ENCODE data around the gene UROC1. TPM values are rescaled to one million over a fixed set of nuclear protein-coding genes. Genes with fewer than 3 reads are reported as not detected.

UROC1 gene
- total and polyA plus RNA-seq, 2 of the 4 experiments (the other 2 are of a cell fraction), result not detected

DNA sequence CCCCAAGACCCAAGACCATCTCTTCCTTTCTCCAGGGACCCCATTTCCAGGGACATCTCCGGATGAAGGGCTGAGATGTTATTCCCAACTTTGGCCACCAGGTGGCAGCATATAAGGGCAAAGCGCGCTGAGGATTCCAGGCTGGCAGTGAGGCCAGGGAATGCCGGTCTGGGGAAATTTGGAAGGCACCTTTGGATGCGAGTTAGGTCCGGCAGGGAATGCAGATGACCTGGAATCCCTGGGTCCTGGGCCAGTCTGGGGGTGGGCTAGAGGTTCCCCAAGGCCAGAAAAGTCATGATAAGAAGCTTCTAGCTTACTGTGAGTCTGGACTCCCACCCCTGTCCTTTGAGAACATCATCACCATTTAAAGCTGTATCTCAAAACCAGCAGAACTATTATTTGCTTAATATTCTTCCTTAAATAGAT lies 4.8 kb upstream of the UROC1 start:
- H2AFZ ChIP-seq (replicated peaks; ENCODE audit: low read length, poor library complexity), result peak overlapping the region; percentile 70
- ChIA-PET POLR2A (ENCODE audit: unreplicated experiment) (no interaction called here), CTCF (interaction anchor here (0.6 to 1.8 kb wide), 4 partner anchors 9 to 933 kb away, joined by 3 to 7 read pairs (median 4); no protein-coding TSS in a partner anchor)
- no TSS peak for BruUV-seq (replicated peaks)
- H3K4ac ChIP-seq (ENCODE audit: low read depth, low read length), result no peak overlapping the region
- H3K9me1 ChIP-seq (ENCODE audit: insufficient read depth, low read length), result no peaks in the 10 kb centered on the region; the same call in 1 of the 2 replicates
- ATAC-seq (ENCODE audit: low read depth) (peak; percentile 72), DNase-seq (peak; percentile 33)
- no peak overlapping the region for H3K27ac ChIP-seq (ENCODE audit: insufficient read depth, low read length)
- H2AK5ac ChIP-seq (ENCODE audit: low read depth, low read length), result no peak overlapping the region
- no peak overlapping the region for H3K23ac ChIP-seq (ENCODE audit: low read depth, low read length)
- H3K27me3 ChIP-seq (ENCODE audit: control insufficient read depth, insufficient read depth, low read length), result peaks cover 45% of the 10 kb centered on the region
- H4K91ac ChIP-seq (ENCODE audit: insufficient read depth, low read depth, low read length), result no peak overlapping the region
- intact Hi-C loops (cut with micrococcal nuclease) (loop anchor here (1.0 to 5.0 kb wide), 7 partner anchors 132 to 1022 kb away; partner anchors contain the start of genes PLXNA1 and TXNRD3), dilution Hi-C loops (cut with HindIII; ENCODE audit: low sequenced_read_pairs, unreplicated experiment) (no loop called here), in situ Hi-C loops (cut with MboI; ENCODE audit: low sequenced_read_pairs) (loop anchor here (10.0 kb wide), 1 partner anchor 932 kb away; no protein-coding TSS in a partner anchor)
- no peak overlapping the region for H3K18ac ChIP-seq (ENCODE audit: low read depth, low read length)
- H2BK15ac ChIP-seq (ENCODE audit: low read depth, low read length), result no peak overlapping the region
- no peak overlapping the region for H2BK20ac ChIP-seq (ENCODE audit: low read depth, low read length)
- TF ChIP-seq, protein P1, sequence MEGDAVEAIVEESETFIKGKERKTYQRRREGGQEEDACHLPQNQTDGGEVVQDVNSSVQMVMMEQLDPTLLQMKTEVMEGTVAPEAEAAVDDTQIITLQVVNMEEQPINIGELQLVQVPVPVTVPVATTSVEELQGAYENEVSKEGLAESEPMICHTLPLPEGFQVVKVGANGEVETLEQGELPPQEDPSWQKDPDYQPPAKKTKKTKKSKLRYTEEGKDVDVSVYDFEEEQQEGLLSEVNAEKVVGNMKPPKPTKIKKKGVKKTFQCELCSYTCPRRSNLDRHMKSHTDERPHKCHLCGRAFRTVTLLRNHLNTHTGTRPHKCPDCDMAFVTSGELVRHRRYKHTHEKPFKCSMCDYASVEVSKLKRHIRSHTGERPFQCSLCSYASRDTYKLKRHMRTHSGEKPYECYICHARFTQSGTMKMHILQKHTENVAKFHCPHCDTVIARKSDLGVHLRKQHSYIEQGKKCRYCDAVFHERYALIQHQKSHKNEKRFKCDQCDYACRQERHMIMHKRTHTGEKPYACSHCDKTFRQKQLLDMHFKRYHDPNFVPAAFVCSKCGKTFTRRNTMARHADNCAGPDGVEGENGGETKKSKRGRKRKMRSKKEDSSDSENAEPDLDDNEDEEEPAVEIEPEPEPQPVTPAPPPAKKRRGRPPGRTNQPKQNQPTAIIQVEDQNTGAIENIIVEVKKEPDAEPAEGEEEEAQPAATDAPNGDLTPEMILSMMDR (conservative IDR thresholded peaks at IDR 0.05; ENCODE audit: low read depth, low read length), result peak; percentile 78
- TF ChIP-seq SMC3 (IDR thresholded peaks at IDR 0.05; ENCODE audit: low read depth, low read length) (peak; percentile 84), RAD21 (IDR thresholded peaks at IDR 0.05; ENCODE audit: low read length) (peak; percentile 78), FOS (IDR thresholded peaks at IDR 0.05; ENCODE audit: low read depth, low read length) (no peak)
- no peak overlapping the region for H2BK120ac ChIP-seq (ENCODE audit: low read depth, low read length)
- 9% methylated on average over 4 of the region's 6 CpGs; no CpG with 5 or more reads in 1 of the 2 experiments for WGBS, 2 experiments (ENCODE audit: extremely low coverage in 2 of 2, insufficient read length in 1 of 2)
- no peaks in the 10 kb centered on the region; the same call in 1 of the 2 replicates for H3K4me1 ChIP-seq (ENCODE audit: control insufficient read depth, insufficient read depth, low read length)
- H3K9ac ChIP-seq (ENCODE audit: low read depth, low read length), result no peak overlapping the region
- H3K9me3 ChIP-seq (ENCODE audit: control insufficient read depth, insufficient read depth, low read length), result no peaks in the 10 kb centered on the region
- no peak overlapping the region for H3K4me3 ChIP-seq (ENCODE audit: insufficient read depth, low read depth, low read length)
- no peaks in the 10 kb centered on the region for H3K36me3 ChIP-seq (ENCODE audit: control insufficient read depth, insufficient read depth, low read length)
- no peak overlapping the region for H4K8ac ChIP-seq (ENCODE audit: low read depth in 2 of 2, low read length in 2 of 2)
- H2AK9ac ChIP-seq (replicated peaks; ENCODE audit: low read depth, low read length, poor library complexity), result peak overlapping the region; percentile 82
- no peaks in the 10 kb centered on the region for H3K79me1 ChIP-seq (ENCODE audit: low read depth in 1 of 2, low read length in 2 of 2)
- no peak overlapping the region for H3K56ac ChIP-seq (ENCODE audit: extremely low read depth, insufficient read depth, low read length)
- no peak overlapping the region for H3K4me2 ChIP-seq (ENCODE audit: low read depth, low read length)
- no peak overlapping the region for H4K5ac ChIP-seq (ENCODE audit: low read depth, low read length)
- no peak overlapping the region for H3K14ac ChIP-seq (replicated peaks; ENCODE audit: low read depth, low read length)
- no peaks in the 10 kb centered on the region for H4K20me1 ChIP-seq (ENCODE audit: insufficient read depth, low read length)
- no peak overlapping the region for H2BK5ac ChIP-seq (ENCODE audit: low read depth, low read length, poor library complexity, severe bottlenecking)
